ENCODE measurements around the gene NIN.
"Not testable (repeated sequence)": the region's sequence is repeated elsewhere in the genome, so short reads cannot be mapped to it uniquely, and the experiment has no call there.

NIN gene

GRCh38 chr14:50697659-50698290, 133.2 kb downstream of the NIN start:
- no peak for DNase-seq

DNA sequence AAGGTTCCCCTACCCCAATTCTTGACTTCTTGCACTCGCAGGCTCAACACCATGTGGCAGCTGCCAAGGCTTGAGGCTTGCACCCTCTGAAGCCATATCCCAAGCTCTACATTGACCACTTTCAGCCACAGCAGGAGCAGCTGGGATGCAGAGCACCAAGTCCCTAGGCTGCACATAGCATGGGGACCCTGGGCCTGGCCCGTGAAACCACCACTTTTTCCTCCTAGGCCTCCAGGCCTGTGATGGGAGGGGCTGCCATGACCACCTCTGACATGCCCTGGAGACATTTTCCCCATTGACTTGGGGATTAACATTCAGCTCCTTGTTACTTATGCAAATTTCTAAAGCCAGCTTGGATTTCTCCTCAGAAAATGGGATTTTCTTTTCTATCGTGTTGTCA, 136.7 kb downstream of the NIN start:
- not testable (repeated sequence) for DNase-seq

GRCh38 chr14:50688875-50689274, 142.1 kb downstream of the NIN start:
- no peak for DNase-seq

GRCh38 chr14:50679674-50680073, 151.3 kb downstream of the NIN start:
- no peak for DNase-seq

- DNase-seq: no peak
Observed at GRCh38 chr14:50678163-50678562, 152.8 kb downstream of the NIN start.

DNA sequence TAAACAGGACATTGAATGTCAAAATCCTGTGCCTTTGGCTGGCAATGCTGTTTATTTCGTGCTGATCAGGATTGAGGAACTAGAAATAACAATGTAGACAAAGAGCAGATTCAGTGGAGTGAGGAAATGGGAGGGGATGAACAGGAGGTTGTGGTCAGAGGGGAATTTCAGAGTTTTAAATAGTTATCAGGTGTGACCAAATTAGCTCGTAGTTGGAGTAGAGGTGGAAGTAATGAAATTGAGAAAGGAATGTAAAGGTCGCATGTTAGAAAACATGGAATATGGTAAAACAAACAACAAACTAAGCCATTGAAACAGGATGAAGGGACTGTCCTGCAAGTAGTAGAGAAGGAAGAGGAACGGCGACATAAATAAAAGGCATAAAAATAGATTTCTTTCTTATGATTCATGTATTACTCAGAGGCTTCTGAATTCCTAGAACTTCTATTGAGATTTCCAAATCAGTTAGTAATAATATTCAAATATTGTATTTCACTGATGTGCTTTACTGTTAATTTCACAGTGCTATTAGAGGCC, 153.4 kb downstream of the NIN start:
- no peak for DNase-seq

- DNase-seq: no peak
Observed at GRCh38 chr14:50676814-50677516, 154.0 kb downstream of the NIN start.

GRCh38 chr14:50675597-50675996, 155.4 kb downstream of the NIN start:
- DNase-seq: no peak

DNA sequence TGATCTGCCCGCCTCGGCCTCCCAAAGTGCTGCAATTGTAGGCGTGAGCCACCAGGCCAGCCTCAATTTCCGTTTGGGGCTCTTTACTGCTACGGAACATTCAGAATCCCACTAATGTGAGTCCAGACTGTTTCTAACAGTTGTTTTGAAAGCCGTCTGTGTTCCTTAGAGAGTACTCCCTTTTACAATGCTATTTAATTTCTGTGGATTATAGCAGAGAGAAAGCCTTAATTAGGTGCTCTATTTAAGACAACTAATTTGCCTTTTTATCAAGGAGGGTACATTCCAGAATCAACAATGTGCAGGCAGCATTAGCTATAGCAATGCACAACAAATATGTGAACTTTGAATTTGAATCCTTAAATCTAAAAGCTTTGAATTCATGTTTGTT, 160.1 kb downstream of the NIN start:
- no peak for DNase-seq

DNA sequence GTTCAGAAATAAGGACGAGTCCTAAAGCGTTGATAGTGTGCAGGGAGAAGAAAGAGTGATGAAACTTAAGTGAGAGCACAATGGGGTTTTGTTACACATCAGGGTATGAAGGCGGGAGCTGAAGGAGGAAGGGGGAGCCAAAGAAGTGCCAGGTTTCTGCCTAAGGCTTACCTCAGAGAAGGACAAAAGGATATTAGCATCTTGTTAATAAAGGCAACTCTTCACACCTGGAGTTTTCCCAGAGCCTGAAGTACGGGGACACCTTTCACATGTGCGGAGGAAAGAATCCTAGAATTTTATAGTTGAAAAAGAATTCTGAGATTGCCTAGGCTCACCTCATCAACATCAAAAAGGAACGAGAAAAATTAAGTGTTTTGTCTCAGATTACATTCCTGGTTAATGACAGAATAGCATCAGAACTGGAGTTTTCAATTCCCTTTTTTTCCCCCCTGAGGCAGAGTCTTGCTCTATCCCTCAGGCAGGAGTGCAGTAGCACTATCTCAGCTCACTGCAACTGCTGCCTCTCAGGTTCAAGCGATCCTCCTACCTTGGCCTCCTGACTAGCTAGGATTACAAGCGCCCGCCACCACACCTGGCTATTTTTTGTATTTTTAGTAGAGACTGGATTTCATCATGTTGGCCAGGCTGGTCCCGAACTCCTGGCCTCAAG, 160.6 kb downstream of the NIN start:
- no peak for DNase-seq

All from DMS53 (cell line).